ENCODE measurements around the gene IGSF9B.

DNA sequence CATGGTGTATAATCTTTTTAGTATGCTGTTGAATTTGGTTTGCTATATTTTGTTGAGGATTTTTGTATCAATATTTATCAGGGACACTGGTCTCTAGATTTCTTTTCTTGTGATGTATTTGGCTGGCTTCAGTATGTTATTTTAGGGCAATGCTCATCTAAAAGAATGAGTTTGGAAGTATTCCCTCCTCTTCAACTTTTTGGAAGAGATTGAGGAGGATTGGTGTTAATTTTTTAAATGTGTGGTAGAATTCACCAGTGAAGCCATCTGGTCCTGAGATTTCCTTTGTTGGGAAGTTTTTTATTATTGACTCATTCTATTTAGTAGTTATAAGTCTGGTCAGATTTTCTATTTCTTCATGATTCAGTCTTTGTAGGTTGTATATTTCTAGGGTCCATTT lies 89.3 kb downstream of the IGSF9B start:
- TF ChIP-seq ZNF616 (CRISPR knock-in tag; IDR thresholded peaks at IDR 0.05; ENCODE audit: low read depth) (no peak), SSRP1 (CRISPR knock-in tag; IDR thresholded peaks at IDR 0.05) (no peak), NFIC (IDR thresholded peaks at IDR 0.05; ENCODE audit: low read length) (no peak), FOXK1 (CRISPR knock-in tag; IDR thresholded peaks at IDR 0.05; ENCODE audit: borderline replicate concordance, low read depth) (no peak), NAIF1 (CRISPR knock-in tag; IDR thresholded peaks at IDR 0.05; ENCODE audit: borderline replicate concordance) (no peak), EZH2 (conservative IDR thresholded peaks at IDR 0.05; ENCODE audit: low read depth, low read length) (no peak), ZNF547 (CRISPR knock-in tag; IDR thresholded peaks at IDR 0.05) (no peak), ZNF614 (CRISPR knock-in tag; IDR thresholded peaks at IDR 0.05; ENCODE audit: borderline replicate concordance) (no peak)
- TF ChIP-seq, protein P1, sequence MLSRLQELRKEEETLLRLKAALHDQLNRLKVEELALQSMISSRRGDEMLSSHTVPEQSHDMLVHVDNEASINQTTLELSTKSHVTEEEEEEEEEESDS (CRISPR knock-in tag; IDR thresholded peaks at IDR 0.05; ENCODE audit: borderline replicate concordance): no peak
